GM19351 (cell line): Measurements from ENCODE around the gene CD8B.
"Not testable (repeated sequence)": the region's sequence is repeated elsewhere in the genome, so short reads cannot be mapped to it uniquely, and the experiment has no call there.

Source experiments
- ATAC-seq: cut with Tn5 transposase; IDR thresholded peaks from one replicate; pipeline ENCODE4 v1.9.1; 2021; ENCODE audit warnings: mild to moderate bottlenecking, moderate library complexity; ENCODE audit not compliant: unreplicated experiment

CD8B gene

GRCh38 chr2:86861628-86862379 lies at the start of gene CD8B:
CD8B (minus strand) TSS chr2:86861886; CDS start chr2:86861865, 21 bp downstream.
- ATAC-seq = not testable (repeated sequence)

DNA sequence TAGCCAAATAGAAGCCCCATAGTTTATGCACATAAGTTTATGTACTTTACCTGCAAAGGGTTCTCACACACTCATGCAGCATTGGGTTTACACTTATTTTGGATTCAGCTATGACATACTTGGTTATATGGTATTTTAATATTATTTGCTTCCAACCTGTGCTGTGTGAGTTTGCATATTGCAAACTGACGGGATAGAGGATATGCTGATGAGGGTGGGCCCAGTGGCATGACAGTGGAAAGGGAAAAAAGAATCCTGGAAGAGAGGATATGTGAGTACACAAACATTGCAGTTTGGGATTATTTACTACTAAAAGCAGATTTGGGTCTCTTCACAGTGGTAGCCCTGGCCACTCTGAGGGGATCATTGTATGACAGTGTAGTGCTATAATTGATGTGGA lies 44.2 kb upstream of the CD8B start:
- not testable (repeated sequence) for ATAC-seq

DNA sequence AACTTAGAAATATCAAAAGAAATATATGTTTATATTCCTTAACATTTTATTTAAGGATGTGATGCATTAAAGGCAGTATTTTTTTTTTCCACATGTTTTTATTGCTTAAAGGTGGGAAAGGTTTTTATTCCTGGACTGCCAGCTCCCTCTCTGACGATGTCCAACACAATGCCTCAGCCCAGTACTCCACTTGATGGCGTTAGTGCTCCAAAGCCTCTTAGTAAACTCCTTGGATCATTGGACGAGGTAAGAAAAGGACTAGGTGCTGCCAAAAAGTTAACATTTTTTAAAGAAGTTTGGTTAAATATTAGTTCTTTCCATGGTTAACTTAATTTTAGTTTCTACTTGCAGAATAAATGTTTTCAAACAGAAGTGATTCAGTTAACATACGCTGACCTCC lies 39.0 kb upstream of the CD8B start:
- not testable (repeated sequence) for ATAC-seq

DNA sequence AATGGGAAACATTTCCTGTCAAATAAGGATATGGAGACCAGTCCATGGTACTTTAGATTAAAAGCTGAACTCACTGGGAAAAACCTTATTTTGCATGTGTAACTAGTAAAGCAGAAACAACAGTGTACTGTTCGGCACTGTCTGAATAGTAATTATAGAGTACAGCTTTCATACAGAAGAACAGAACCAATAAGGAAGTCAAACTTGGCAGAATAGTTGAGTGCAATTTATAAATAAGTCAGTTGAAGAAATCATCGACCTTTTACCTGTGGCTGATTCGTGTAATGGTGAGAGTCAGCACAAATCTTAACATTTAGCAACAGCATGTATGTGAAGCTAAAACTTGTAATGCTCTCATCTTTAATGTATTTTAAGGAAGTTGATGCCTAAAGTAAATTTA lies 24.3 kb upstream of the CD8B start:
- ATAC-seq = not testable (repeated sequence)

GRCh38 chr2:86882865-86883264 lies 21.2 kb upstream of the CD8B start:
- ATAC-seq = not testable (repeated sequence)

DNA sequence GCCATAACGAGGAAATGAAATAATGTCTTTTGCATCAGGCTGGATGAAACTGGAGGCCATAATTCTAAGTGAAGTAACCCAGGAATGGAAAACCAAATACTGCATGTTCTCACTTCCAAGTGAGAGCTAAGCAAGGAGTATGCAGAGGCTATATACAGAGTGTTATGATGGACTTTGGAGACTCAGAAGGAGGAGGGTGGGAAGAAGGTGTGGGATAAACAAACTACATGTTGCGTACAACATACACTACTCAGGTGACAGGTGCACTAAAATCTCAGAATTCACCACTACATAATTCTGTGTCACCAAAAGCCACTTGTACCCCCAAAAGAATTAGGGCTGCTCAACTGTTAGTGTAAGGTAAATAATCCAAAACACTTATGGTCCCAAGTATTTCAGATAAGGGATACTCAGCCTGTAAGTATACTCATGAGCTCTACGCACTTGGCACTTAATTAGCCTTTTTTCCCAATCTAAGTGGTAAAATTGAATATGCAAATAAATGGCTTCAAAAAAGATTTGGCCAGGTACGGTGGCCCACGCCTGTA lies 20.5 kb upstream of the CD8B start:
- ATAC-seq = not testable (repeated sequence)

- not testable (repeated sequence) for ATAC-seq
Observed at GRCh38 chr2:86878986-86879385, 17.3 kb upstream of the CD8B start.

- not testable (repeated sequence) for ATAC-seq
Observed at GRCh38 chr2:86870941-86871340, 9.3 kb upstream of the CD8B start.

GRCh38 chr2:86868895-86869468 lies 7.3 kb upstream of the CD8B start:
- not testable (repeated sequence) for ATAC-seq

DNA sequence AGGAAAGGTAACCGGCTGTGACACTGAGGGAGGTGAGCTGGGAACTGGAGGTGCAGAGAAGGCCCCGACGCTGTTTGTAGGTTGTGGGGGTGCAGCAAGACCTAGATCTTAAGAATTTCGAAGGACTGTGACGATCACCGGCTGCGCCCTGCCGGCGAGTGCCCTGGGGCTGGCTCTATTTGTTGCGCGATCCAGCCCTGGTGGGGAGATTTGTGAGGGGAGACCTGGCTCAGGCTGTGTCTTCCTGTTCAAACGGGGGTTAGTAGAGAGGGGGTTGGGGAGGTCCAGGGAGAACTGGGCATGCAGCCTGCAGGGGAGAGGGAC lies 656 bp upstream of the CD8B start:
- ATAC-seq = not testable (repeated sequence)

GRCh38 chr2:86861175-86861574 lies 511 bp downstream of the CD8B start:
- ATAC-seq = not testable (repeated sequence)

GRCh38 chr2:86860573-86860972 lies 1.1 kb downstream of the CD8B start:
- ATAC-seq = not testable (repeated sequence)

- not testable (repeated sequence) for ATAC-seq
Observed at GRCh38 chr2:86857688-86858087, 4.0 kb downstream of the CD8B start.

DNA sequence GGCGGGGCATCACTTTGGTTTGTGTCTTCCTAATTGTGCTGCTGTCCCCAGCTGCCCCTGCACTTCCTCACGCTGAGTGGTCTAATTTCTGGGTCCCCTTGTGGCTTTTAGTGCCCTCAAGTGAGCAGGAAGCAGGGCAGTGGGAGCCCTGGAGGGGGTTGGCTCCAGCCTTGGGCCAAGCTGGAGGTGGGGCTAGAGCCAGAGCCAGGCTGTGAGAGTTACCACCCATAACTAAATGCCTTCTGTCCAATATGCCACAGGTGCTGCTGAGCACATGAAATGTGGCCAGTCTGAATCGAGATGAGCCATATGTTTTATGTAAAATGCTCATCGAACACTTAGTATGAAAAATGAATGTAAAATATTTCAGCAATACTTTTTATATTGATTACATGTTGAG lies 5.2 kb downstream of the CD8B start:
- ATAC-seq = not testable (repeated sequence)

GRCh38 chr2:86855981-86856380 lies 5.7 kb downstream of the CD8B start:
- not testable (repeated sequence) for ATAC-seq

- ATAC-seq = not testable (repeated sequence)
Observed at GRCh38 chr2:86851581-86851980, 10.1 kb downstream of the CD8B start.

- not testable (repeated sequence) for ATAC-seq
Observed at GRCh38 chr2:86842607-86843234, 19.0 kb downstream of the CD8B start.

DNA sequence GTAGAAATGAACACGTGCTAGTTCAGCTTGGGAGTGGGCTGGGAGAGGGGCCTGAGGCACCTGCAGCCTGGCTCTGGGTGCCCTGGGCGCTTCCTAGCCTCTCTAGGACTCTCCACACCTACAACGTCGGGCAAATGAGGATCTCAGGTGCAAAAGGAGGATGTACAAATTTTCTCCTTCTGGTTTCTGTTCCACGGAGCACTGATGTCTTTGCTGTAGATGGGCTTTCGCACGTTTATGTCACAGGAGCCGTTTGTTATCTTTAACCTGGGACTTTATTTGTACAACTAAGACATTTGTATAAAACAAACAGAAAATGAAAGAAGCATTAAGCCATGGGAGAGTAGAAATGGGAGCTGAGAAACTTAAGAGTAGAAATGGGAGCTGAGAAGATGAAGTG lies 20.4 kb downstream of the CD8B start:
- not testable (repeated sequence) for ATAC-seq

DNA sequence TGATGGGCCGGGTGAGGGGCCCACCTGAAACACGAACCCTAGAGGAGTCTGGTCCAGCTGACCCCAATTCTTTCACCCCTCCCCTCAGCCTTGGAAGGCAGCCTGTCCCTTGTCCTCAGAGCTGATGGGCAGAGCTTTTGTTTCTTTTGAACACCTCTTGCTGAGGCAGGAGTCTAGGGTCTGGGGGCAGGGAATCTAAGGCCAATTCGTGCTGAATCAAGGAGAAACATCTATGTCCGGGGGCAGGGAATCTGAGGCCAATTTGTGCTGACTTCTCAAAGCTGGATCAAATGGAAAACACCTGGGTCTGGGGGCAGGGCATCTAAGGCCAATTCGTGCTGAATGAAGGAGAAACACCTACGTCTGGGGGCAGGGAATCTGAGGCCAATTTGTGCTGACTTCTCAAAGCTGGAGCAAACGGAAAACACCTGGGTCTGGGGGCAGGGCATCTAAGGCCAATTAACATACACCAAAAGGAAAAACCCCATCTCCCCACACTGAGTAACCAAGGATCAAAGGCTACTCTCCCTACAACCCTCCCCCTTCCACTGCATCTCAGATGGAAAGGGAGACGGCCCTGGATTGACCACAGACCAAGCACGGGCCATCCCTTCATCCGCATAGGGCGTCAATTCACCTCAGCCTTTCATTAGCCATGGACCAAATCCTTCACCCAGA lies 21.7 kb downstream of the CD8B start:
- not testable (repeated sequence) for ATAC-seq

- not testable (repeated sequence) for ATAC-seq
Observed at GRCh38 chr2:86839455-86839854, 22.2 kb downstream of the CD8B start.

DNA sequence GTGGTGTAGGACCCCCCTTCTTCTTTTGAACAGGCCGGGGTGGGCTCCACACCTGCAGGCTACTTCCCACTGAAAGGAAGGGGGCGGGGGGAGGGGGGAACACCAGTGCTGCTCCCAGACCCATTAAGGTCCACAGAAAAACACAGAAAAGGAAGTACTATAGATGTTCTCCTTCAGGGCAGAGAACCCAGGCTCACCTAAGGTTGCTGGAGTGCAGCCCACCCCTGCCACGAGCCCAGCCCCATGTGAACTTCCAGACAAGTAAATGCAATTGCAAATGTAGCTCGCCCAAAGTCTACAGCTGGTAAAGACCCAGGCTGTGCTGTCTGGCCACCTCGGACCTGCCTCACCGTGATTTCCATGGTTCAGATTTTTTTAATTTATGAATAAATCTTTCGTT lies 24.0 kb downstream of the CD8B start:
- ATAC-seq = not testable (repeated sequence)
